GM23338 (cell line): ENCODE data around the gene GHRHR. TPM values are rescaled to one million over a fixed set of nuclear protein-coding genes. Genes with fewer than 3 reads are reported as not detected.

Source experiments
- ATAC-seq: fragments of 200-7000 bp; cut with Tn5 transposase; 3 replicates; pipeline ENCODE4 v1.9.1; 2020
- DNase-seq: peaks from one replicate; pipeline ENCODE4 v3.0.0-alpha.2; 2015; ENCODE audit warnings: low spot score
- H2AFZ ChIP-seq: fragments of 200-600 bp; sonication (generic); 2 replicates; pipeline ENCODE4 v1.8.0; 2016; ENCODE audit warnings: antibody characterized with exemption, mild to moderate bottlenecking, moderate library complexity
- H3F3A ChIP-seq: fragments of 200-600 bp; sonication (generic); replicated peaks from 2 replicates; pipeline ENCODE4 v1.8.0; 2017; ENCODE audit warnings: antibody characterized with exemption, mixed run types, low read depth
- H3K27ac ChIP-seq: fragments of 200-600 bp; sonication (generic); 2 replicates; pipeline ENCODE4 v1.6.1; 2016; ENCODE audit warnings: low read depth
- H3K27me3 ChIP-seq: fragments of 200-600 bp; sonication (generic); 2 replicates; pipeline ENCODE4 v1.8.0; 2016; ENCODE audit warnings: mild to moderate bottlenecking, mixed run types, moderate library complexity; ENCODE audit not compliant: insufficient read depth
- H3K36me3 ChIP-seq: fragments of 200-600 bp; sonication (generic); 2 replicates; pipeline ENCODE4 v1.8.0; 2016; ENCODE audit warnings: mild to moderate bottlenecking; ENCODE audit not compliant: insufficient read depth
- H3K4me1 ChIP-seq: fragments of 200-600 bp; sonication (generic); 2 replicates; pipeline ENCODE4 v1.8.0; 2016; ENCODE audit warnings: mild to moderate bottlenecking, moderate library complexity; ENCODE audit not compliant: insufficient read depth
- H3K4me2 ChIP-seq: fragments of 200-600 bp; sonication (generic); 2 replicates; pipeline ENCODE4 v1.7.1; 2017; ENCODE audit warnings: mixed run types
- H3K4me3 ChIP-seq: fragments of 200-600 bp; sonication (generic); 2 replicates; pipeline ENCODE4 v1.6.1; 2016; ENCODE audit warnings: mixed run types
- H3K79me2 ChIP-seq: fragments of 200-600 bp; sonication (generic); replicated peaks from 2 replicates; pipeline ENCODE4 v1.8.0; 2017; ENCODE audit warnings: mild to moderate bottlenecking; ENCODE audit not compliant: insufficient read depth
- H3K9me2 ChIP-seq: fragments of 200-600 bp; sonication (generic); 2 replicates; pipeline ENCODE4 v1.8.0; 2017; ENCODE audit not compliant: insufficient read depth
- H4K20me1 ChIP-seq: fragments of 200-600 bp; sonication (generic); replicated peaks from 2 replicates; pipeline ENCODE4 v1.8.0; 2017; ENCODE audit warnings: mild to moderate bottlenecking; ENCODE audit not compliant: insufficient read depth
- H3K27ac Mint-ChIP-seq: 2 replicates; pipeline ENCODE4 v1.8.0; 2020; ENCODE audit warnings: inconsistent platforms, mild to moderate bottlenecking, moderate library complexity, mixed read lengths
- H3K27me3 Mint-ChIP-seq: 3 replicates; pipeline ENCODE4 v1.8.0; 2022; ENCODE audit warnings: low read depth, mild to moderate bottlenecking, moderate library complexity, mixed read lengths, inconsistent platforms; ENCODE audit not compliant: insufficient read depth, poor library complexity
- H3K36me3 Mint-ChIP-seq: 3 replicates; pipeline ENCODE4 v1.8.0; 2021; ENCODE audit warnings: low read depth, mild to moderate bottlenecking, inconsistent platforms, moderate library complexity, mixed read lengths
- H3K4me1 Mint-ChIP-seq: 3 replicates; pipeline ENCODE4 v1.8.0; 2020; ENCODE audit warnings: mild to moderate bottlenecking, inconsistent platforms, mixed read lengths
- H3K4me3 Mint-ChIP-seq: 3 replicates; pipeline ENCODE4 v1.8.0; 2021; ENCODE audit warnings: moderate library complexity, mild to moderate bottlenecking, inconsistent platforms, mixed read lengths
- H3K9me3 Mint-ChIP-seq: 3 replicates; pipeline ENCODE4 v1.8.0; 2020; ENCODE audit warnings: moderate library complexity, mild to moderate bottlenecking, inconsistent platforms, mixed read lengths
- CTCF ChIP-seq, 2 experiments: fragments of 200-600 bp in 1 of 2; sonication (generic) in 1 of 2; conservative IDR thresholded peaks; 2 replicates each; pipeline versions ENCODE4 v1.5.1 to v1.6.1; 2016 to 2017; ENCODE audit warnings: antibody characterized with exemption in 2 of 2, low read depth in 2 of 2, mild to moderate bottlenecking in 2 of 2, moderate library complexity in 1 of 2
- ETS1 ChIP-seq: IDR thresholded peaks from 2 replicates; pipeline ENCODE4 v1.6.1; 2016; ENCODE audit warnings: antibody characterized with exemption
- EZH2 ChIP-seq: fragments of 200-600 bp; sonication (generic); IDR thresholded peaks from one replicate; pipeline ENCODE4 v1.8.0; 2017; ENCODE audit warnings: antibody characterized with exemption, mild to moderate bottlenecking, low read depth; ENCODE audit not compliant: unreplicated experiment
- NANOG ChIP-seq: IDR thresholded peaks from 2 replicates; pipeline ENCODE4 v1.6.1; 2016; ENCODE audit warnings: antibody characterized with exemption, borderline replicate concordance
- REST ChIP-seq: IDR thresholded peaks from one replicate; pipeline ENCODE4 v1.6.1; 2018; ENCODE audit warnings: antibody characterized with exemption; ENCODE audit not compliant: unreplicated experiment
- STAT1 ChIP-seq: IDR thresholded peaks from one replicate; pipeline ENCODE4 v1.6.1; 2016; ENCODE audit warnings: antibody characterized with exemption; ENCODE audit not compliant: unreplicated experiment
- ZNF331 ChIP-seq: fragments of 250-450 bp; sonication (Bioruptor Pico); IDR thresholded peaks from 2 replicates; pipeline ENCODE4 v1.5.0; 2020; ENCODE audit warnings: low read depth, mild to moderate bottlenecking, moderate library complexity
- ZNF462 ChIP-seq: fragments of 250-450 bp; sonication (Bioruptor Pico); IDR thresholded peaks from 2 replicates; pipeline ENCODE4 v1.5.0; 2020; ENCODE audit warnings: mild to moderate bottlenecking, moderate library complexity
- polyA plus RNA-seq: library from polyadenylated mRNA; unstranded; fragments of >200 nt; fragmentation: Nextera tagmentation; extraction: Ambion mirVana; gene quantifications from 2 replicates; pipeline ENCODE4 v1.2.1, GENCODE V29; 2016
- total RNA-seq: library from RNA; depleted of rRNA; stranded (reverse); fragments of >200 nt; shearing (Covaris generic); gene quantifications from 2 replicates; pipeline ENCODE4 v1.2.3, GENCODE V29; 2014

GHRHR gene
- total and polyA plus RNA-seq, 2 experiments from 2014 or later, result 2.2 TPM; not detected in 1

- no peaks in the 10 kb centered on the region for H3K9me2 ChIP-seq
- ATAC-seq, result no peak
- H3K9me3 Mint-ChIP-seq, result peaks cover 7% of the 10 kb centered on the region
- H3K4me3 ChIP-seq, result no peak overlapping the region
- H3K36me3 ChIP-seq, result no peaks in the 10 kb centered on the region
- H3K4me3 Mint-ChIP-seq, result no peak overlapping the region; the same call in 2 of the 3 replicates
- no peak for TF ChIP-seq NANOG
- TF ChIP-seq REST, result no peak
- no peak for TF ChIP-seq ETS1
- TF ChIP-seq EZH2, result no peak
- TF ChIP-seq STAT1, result no peak
- no peak for TF ChIP-seq ZNF331 (CRISPR knock-in tag)
- no peak for TF ChIP-seq CTCF (conservative IDR thresholded peaks at IDR 0.05; ENCODE audit: low read depth in 2 of 2)
- no peak for TF ChIP-seq ZNF462 (CRISPR knock-in tag)
- no peak overlapping the region for H2AFZ ChIP-seq
- no peak for DNase-seq
- H3K4me1 ChIP-seq, result peaks cover 39% of the 10 kb centered on the region
- H3K4me2 ChIP-seq, result no peak overlapping the region
- peaks cover 5% of the 10 kb centered on the region; the same call in 1 of the 2 replicates for H3K27me3 ChIP-seq
- no peak overlapping the region for H3K27ac ChIP-seq
- peaks cover 51% of the 10 kb centered on the region for H3K4me1 Mint-ChIP-seq
- H3K27me3 Mint-ChIP-seq, result peaks cover 26% of the 10 kb centered on the region
- peaks cover 18% of the 10 kb centered on the region for H3K36me3 Mint-ChIP-seq
- H3K79me2 ChIP-seq, result no peaks in the 10 kb centered on the region
- H3F3A ChIP-seq, result no peaks in the 10 kb centered on the region
- no peak overlapping the region for H3K27ac Mint-ChIP-seq
- H4K20me1 ChIP-seq, result no peaks in the 10 kb centered on the region
These were observed 26.3 kb downstream of the GHRHR start for GRCh38 chr7:30989824-30990672.
